HG03159 (cell line): ENCODE results near the gene NTRK3.

Experiments
- ATAC-seq: cut with Tn5 transposase; IDR thresholded peaks from one replicate; pipeline ENCODE4 v1.9.1; 2021; ENCODE audit warnings: mild to moderate bottlenecking, moderate library complexity; ENCODE audit not compliant: unreplicated experiment

The NTRK3 gene

GRCh38 chr15:88011533-88011932 is 245.0 kb downstream of the NTRK3 start:
- ATAC-seq: no peak

- ATAC-seq: no peak
Observed at GRCh38 chr15:88006146-88006545, 250.4 kb downstream of the NTRK3 start.

DNA sequence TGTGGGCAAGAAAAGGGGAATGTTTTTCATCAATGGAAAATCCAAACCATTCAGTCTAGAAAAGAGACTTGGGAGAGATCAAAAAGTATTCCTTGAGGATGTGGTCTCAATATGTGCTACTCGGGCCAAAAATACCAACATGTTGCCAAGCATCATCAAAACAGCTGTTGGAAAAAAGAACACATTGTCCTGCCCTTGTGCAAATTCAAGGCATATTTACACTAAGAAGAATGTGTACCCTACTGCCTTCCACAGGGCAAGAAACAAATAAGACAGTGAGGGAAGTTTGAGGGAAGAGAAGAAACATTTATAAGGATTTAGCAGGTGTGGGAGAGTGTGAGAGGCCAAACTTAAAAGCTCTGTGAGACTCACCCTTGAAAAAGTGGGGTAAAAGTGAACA is 252.1 kb downstream of the NTRK3 start:
- no peak for ATAC-seq

DNA sequence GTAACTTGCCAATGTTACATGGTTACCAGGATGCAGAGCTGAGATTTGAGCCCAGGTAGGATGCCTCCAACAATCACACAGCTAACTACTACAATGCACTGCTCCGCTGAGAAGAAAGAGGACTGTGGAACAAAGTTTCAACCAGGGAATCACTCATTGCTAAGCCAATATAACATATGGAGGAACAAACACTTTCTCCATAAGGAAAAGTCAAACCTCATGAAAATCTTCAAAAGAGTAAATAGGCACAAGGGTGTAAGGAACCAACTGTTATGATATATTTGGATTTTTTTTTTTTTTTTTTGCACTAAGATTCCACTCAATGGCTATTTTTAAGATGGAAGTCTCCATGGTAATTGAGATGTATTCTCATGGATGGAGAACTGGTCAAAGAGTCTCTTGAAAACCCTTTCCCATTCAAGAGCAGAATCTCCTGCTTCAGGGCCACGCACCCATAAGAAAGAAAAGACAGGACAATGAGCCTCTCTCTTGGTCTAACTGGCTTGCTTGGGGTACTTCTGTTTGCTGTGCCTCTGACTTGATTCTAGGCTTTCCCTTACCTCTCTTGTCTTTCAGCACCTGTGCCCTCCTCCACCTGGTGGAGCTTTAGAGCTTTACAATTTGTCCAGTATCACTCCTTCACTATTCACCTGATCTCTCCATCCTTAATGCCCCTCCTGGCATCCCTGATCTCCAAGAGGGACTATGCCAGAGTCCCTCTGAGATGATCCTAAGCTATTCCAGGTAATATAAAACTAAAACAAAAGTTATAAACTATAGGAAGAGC is 252.8 kb downstream of the NTRK3 start:
- no peak for ATAC-seq

- no peak for ATAC-seq
Observed at GRCh38 chr15:88002706-88003105, 253.8 kb downstream of the NTRK3 start.

- ATAC-seq: no peak
Observed at GRCh38 chr15:87998630-87999029, 257.9 kb downstream of the NTRK3 start.

DNA sequence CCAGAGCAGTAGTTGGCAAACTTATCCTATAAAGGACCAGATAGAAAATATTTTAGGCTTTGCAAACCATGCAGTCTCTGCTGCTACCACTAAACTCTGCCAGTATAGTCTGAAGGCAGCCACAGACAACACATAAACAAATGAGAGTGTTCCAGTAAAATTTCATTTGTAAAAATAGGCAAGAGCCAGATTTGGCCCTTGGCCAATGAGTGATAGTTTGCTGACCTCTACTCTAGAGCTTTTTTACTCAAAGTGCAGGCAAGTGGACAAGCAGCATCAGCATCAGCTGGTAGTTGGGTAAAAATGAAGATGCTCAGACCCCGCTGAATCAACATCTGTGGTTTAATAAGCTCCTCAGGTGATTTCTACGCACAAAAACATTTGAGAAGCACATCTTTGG is 269.8 kb downstream of the NTRK3 start:
- no peak for ATAC-seq

- ATAC-seq: no peak
Observed at GRCh38 chr15:87985451-87985850, 271.1 kb downstream of the NTRK3 start.

DNA sequence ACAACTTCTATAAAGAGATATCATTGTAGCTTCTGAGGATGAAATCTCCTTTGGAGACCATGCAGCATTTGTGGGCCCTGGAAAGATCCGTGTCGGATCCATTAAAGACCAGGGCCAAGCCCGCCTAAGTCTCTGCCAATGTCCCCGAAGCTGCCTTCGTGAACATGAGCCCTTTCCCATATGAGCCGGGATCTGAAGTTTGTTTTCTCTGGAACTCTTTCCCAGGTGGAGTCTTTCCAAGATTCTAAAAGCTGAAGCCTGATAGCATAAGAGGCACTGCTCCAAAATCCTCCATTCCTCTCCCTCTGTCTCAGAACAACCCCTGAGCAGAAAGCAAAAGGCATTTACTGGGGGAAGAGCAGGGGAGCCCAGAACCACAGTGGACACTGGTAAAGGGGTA is 274.6 kb downstream of the NTRK3 start:
- no peak for ATAC-seq

DNA sequence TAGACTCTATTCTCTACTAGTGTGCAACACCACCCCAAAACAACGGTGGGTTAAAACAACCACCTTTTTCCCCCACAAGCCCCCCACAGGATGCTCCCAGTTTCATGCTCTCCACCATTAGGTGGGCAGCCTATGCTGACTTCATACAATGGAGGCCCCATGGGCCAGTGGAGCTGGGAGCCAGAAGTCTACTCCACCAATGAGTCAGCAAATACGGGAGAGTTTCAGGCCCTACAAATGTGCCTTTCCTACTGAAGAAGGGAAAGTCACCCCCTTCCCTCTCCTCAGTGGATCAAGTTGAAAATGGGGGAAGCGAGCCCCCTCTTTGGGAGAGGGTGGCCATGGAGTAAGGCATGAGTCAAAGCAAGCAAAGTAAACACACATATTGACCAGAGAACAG is 278.6 kb downstream of the NTRK3 start:
- ATAC-seq: no peak

DNA sequence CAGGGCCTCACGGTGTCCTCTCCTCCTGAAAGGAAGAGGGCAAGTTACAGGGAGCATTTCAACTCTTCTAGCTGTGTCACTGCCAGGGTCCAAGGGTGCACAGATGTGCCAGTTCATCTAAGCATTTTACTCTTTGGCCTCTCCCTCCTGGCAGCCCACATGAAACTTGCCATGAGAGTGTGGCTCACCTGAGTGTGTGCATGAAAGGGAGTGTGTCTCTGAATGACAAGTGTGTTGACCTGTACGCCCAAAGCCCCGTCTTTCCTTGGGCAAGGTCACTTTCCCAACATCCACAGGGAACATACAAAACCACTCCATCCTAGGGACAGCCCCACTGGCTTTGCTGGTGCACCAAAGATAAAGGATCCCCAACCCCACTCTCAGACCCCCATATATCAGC is 280.0 kb downstream of the NTRK3 start:
- ATAC-seq: no peak

DNA sequence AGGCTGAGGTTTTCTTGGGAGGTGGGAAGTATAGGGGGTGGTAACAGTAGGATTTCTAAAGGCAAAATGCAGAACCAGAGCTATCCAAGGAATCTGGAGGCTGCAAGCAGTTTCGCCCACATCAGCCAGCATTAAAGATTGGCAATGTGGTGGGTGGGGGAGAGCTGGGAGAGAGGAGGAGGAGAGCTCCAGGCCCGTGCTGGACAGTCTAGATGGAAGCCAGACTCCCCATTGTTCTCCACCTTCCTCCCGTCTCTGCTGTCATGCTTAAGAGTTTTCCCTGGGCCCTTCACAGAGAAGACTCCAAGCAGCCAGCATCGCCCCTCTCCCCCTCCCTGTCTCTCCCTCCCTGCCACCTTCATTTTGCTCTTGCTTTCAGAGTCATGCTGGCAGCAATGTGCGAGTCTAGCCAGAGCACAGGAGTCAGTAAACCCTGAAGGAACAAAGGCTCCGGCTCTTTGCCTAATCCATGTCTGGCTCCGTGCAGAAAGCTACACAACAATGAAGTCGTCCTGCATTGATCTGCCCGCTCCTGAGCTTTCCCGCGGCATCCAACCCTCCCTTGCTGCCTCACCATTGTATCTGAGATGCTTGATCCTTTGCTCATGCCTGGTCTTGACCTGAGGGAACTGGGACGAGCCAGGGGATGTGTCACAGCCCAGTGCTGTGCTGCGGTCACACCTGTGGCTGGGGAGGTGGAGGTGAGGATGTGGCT is 282.9 kb downstream of the NTRK3 start:
- no peak for ATAC-seq

DNA sequence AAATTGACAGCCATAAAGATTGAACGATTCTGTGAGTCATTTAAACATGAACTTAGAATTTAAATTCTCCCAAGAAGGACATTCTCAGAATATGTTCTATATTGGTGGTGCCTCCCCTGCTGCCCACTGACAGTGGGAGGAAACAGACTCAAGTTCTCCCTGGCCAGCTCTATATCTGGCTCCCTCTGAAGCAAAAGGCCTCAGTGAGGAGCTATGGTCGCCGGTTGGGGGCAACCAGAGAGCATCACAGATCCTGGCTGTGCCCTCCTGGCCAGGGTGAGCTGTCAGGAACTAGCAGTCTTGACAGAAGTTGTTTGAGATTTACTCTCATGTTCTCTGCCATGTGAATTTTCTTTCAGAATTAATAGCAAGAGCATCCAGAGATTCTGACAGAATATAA is 285.5 kb downstream of the NTRK3 start:
- no peak for ATAC-seq

DNA sequence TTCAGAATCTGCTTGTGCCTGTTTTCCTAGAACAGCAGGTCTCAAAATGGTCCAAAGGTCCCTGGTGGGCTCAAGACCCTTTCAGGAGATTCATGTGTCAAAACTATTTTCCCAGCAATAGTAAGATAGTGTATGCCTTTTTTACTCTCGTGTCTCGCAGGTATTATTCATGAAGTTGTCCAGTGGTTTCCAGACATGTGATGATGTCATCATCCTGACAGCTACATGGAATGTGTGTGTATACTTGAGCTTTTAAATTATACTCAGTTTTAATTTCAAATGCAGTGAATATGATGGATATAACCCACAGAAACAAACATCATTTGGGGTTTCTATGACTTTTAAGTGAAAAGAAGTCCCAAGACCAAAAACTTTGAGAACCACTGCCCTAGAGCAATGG is 288.6 kb downstream of the NTRK3 start:
- ATAC-seq: no peak

- no peak for ATAC-seq
Observed at GRCh38 chr15:87965304-87965703, 291.2 kb downstream of the NTRK3 start.

DNA sequence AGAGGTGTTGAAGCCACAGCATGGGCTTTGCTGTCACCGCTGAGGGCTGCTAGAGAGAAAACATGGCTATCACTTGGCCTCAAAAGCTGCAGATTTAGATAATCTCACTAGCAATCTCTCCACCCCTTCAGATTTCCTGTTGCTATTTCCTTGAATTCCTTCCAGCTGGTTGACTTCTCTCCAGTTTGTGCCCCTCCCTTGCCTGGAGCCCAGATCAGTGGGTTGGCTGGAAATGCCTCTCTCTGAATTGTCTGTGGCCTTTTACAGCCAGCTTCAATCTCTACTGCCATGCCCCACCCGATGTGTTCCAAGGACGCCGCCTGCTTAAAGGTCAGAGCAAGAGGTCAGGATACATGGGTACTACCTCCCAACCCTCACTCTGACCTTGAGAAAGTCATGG is 294.1 kb downstream of the NTRK3 start:
- ATAC-seq: no peak

- no peak for ATAC-seq
Observed at GRCh38 chr15:87961851-87962420, 294.6 kb downstream of the NTRK3 start.

DNA sequence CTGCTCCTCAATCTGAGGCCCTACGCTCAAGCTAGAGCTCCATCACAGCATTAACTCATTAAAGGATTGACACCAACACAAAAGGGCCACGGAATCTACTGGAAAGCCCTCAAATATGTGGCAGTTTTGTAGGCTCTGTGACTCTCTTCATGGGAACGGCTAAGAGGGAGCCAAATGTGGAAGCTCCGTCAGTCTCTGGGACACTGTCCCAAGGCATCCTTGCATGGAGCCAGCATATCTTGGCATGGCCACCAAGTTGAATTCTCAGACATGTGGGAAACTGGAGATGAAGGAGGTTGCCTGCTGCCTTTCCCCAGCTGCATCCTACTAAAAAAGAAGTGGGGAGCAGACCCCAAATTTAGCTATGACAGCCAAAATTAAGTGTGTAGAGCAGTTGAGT is 296.9 kb downstream of the NTRK3 start:
- no peak for ATAC-seq

DNA sequence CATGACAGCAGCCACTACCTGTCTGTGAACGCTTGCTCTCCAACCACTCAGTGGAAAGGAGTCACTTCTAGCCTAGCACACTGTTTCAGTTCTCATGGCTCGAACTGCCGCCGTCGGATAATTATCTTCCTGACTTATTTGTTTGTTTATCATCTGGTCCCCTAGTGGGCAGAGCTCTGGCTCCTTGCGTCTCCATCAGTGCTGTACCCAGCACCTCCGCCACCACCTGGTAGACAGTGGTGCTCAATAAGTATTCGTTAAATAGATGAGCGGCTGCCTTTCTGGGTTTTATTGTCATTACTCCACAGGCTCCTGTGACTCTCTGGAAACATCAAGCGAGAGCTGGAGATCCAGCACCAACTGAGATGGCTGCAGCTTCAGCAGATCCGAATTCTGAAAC is 297.5 kb downstream of the NTRK3 start:
- no peak for ATAC-seq

DNA sequence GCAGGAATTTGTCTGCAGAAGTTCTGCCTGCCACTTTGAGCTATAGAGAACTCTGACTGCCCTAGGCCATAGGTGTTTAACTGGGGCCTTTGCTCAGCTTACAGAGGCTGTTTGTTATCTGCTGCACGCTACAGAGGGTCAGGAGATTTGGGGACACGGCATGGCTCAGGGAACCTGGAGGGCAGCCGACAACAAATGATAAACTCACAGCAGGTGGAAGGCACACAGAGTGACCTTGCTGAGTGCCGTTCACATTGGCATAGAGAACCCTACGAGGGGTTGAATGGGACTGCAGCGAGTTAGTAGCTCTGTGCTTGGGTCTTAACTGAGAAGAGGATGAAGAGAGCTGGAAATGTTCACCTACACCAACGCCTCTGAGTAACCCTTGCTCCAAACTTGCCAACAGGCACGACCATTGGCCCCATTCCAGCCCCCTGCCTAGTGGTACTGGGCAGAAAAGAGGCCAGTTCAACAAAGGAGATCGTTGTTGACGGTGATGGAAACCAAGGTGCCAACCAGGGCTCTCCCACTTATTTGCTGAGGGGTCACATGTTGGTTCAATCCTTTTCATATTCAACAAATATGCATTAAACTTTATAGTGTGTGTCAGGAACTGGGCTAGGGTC is 301.1 kb downstream of the NTRK3 start:
- no peak for ATAC-seq

- no peak for ATAC-seq
Observed at GRCh38 chr15:87954793-87955192, 301.7 kb downstream of the NTRK3 start.
